ENCODE data around the gene FILIP1L.

Gene FILIP1L

DNA sequence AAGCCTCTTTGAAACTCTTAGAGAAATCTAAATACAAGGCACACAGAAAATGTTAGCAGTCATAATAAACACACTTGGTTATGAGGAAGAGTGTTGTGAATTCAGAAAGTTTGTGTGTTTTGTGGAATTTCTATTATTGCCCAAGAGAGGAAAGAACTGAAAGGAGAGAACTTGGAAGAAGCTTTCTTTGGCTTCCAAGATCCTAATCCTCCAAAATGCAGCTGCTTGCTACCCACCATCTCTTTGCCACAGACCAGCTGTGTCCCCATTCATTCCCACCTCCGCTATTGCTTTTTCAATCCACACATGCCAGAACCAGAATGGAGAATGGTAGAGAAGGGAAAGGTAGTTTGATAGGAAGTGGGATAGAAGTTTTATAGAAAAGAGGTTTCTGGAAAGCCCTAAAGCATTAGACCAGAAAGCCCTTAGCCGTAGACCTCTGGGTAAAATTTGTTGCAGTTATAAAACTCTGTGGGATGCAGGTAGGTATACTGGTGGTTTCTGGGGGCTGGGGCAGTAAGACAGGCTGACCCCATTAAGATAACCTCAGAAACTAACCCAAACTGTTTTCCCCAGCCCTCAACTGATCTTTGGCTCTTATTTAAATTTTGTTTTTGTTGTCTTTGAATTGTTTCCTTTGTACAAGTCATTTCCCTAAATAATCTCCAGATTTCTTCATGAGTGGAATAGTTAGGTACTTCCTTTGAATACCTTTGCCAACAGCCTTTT is 108.5 kb downstream of the FILIP1L start:
- TF ChIP-seq, protein P1, sequence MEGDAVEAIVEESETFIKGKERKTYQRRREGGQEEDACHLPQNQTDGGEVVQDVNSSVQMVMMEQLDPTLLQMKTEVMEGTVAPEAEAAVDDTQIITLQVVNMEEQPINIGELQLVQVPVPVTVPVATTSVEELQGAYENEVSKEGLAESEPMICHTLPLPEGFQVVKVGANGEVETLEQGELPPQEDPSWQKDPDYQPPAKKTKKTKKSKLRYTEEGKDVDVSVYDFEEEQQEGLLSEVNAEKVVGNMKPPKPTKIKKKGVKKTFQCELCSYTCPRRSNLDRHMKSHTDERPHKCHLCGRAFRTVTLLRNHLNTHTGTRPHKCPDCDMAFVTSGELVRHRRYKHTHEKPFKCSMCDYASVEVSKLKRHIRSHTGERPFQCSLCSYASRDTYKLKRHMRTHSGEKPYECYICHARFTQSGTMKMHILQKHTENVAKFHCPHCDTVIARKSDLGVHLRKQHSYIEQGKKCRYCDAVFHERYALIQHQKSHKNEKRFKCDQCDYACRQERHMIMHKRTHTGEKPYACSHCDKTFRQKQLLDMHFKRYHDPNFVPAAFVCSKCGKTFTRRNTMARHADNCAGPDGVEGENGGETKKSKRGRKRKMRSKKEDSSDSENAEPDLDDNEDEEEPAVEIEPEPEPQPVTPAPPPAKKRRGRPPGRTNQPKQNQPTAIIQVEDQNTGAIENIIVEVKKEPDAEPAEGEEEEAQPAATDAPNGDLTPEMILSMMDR (conservative IDR thresholded peaks at IDR 0.05), result no peak
- H3K27ac ChIP-seq, result peak overlapping the region; percentile 65

- TF ChIP-seq, protein P1 (conservative IDR thresholded peaks at IDR 0.05), result no peak
Observed at GRCh38 chr3:100004931-100005330, 109.4 kb downstream of the FILIP1L start.

DNA sequence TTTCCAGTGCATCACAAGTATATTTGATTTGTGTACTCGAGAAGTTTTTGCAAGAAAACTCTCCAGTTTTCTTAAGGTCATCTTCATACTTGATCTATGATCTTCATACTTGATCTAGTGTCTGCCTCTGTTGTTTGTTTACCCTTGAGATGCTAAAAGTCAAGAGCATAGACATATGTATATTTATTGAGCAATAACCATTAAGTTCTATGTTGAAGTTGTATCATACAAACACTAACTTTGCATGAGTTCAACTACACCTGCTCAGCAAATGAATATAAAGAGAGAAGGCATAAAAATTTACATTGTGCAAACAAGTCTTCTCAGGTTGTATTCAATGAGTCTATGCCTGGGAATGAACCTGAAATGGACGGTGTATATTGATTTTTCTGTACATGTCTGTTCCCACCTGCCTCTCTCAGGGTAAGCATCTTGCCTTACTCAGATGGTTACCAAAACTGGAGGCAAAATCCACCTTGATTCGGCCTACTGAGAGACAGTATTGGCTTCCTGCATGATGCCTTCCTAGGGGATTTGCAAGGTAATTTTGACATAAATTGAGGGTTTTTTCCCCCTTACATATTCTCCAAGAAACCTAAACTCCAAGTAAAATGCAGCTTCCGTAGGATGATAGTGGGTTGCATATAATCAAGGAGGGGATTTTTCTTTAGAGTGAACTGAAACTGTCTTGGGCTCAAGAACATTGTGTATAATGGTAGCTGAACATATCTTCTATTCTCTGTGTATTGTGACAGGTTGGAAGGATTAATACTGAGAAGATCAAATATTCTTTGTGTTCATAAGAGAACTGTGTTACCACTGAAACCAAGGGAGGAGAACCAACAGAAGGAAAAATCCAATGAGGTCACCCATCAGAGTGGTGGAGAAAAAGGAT is 110.4 kb downstream of the FILIP1L start:
- TF ChIP-seq, protein P1 (conservative IDR thresholded peaks at IDR 0.05), result no peak
- H3K27ac ChIP-seq, result no peak overlapping the region

More at GRCh38 chr3:100004931-100005330, 109.4 kb downstream of the FILIP1L start:
- no peak overlapping the region for H3K27ac ChIP-seq

DNA sequence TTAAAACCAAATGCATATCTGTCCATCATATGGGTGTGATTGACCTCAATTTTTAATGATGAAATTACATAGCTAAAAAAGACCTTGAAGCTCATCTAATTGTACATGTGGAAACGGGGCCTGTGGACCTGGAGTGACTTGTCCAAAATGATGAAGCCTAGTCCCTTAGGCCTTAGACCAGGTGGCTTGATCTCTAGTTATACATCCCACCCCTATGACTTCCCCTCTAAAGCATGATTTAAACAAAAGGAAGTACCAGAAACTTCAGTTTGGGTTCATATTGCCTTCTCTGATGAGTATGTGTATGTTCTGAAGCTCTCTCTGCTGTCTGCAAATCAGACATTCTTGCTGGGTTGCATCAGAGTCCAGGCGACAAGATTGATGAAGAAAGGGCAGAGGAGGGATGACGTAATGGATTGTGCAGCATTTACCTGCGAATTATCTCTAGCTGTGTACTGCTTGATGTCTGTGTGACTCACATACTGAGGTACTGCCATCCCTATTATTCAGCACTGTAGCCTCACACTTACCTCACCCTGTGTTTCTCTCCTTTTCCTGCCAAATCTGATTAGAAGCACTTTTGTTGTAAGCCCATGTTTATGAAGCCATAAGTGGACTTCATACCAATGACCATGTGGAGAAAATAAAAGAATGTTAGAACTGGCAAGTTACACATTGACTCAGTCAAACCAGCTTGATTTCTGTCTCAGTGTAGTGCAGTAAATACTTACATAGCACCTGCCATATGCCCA is 111.5 kb downstream of the FILIP1L start:
- peak overlapping the region; percentile 53 for H3K27ac ChIP-seq
- TF ChIP-seq, protein P1 (conservative IDR thresholded peaks at IDR 0.05), result no peak

- peak overlapping the region; percentile 53 for H3K27ac ChIP-seq
- TF ChIP-seq, protein P1 (conservative IDR thresholded peaks at IDR 0.05), result no peak
Observed at GRCh38 chr3:100001526-100002270, 112.6 kb downstream of the FILIP1L start.

DNA sequence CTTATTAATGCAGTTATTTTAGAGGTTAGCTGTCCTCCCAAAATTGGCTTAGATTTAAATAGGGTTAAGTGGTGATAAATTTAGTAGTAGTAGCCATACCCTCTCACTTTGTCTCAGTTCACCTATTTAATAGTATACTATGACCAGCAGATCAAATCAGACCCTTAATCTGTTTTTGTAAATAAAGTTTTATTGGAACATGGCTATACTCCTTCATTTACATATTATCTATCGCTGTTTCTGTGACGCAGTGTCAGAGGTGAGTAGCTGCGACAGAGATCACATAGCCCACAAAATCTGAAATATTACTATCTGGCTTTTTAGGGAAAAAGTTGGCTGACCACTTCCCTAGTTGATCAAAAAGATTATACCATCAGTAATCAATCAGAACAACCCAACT is 113.2 kb downstream of the FILIP1L start:
- peak overlapping the region; percentile 53 for H3K27ac ChIP-seq

More for the DNA sequence above, 113.2 kb downstream of the FILIP1L start:
- TF ChIP-seq, protein P1 (conservative IDR thresholded peaks at IDR 0.05), result no peak

Data from VCaP (cell line).